Lower leg skin (tissue), 3 donors: ENCODE results near the gene C1orf35.

ENCODE experiments used
- CTCF ChIP-seq, 3 donors: fragments of 450-650 bp; IDR thresholded peaks; one replicate each; pipeline ENCODE4 v1.5.1; 2016; ENCODE audit warnings: antibody characterized with exemption in 3 of 3, mild to moderate bottlenecking in 3 of 3, moderate library complexity in 2 of 3
- POLR2A ChIP-seq, 2 donors: fragments of 450-650 bp; IDR thresholded peaks; one replicate each; pipeline ENCODE4 v1.6.1; 2016 to 2017; ENCODE audit warnings: antibody characterized with exemption in 2 of 2, mild to moderate bottlenecking in 1 of 2, moderate library complexity in 1 of 2

- TF ChIP-seq CTCF (IDR thresholded peaks at IDR 0.05) (no peak), POLR2A (IDR thresholded peaks at IDR 0.05) (no peak)
Observed at GRCh38 chr1:228109962-228110488, 6.9 kb upstream of the C1orf35 start.
